ENCODE results near the gene PHOX2A. TPM values are rescaled to one million over a fixed set of nuclear protein-coding genes. Genes with fewer than 3 reads are reported as not detected.
A peak's percentile ranks its signal among the peaks of the same experiment; 100 is the strongest.

PHOX2A gene
- total and polyA plus RNA-seq, 8 donors: 0.35 to 0.61 TPM; not detected in 6

GRCh38 chr11:72233773-72234513 is 10.0 kb downstream of the PHOX2A start:
- Histone ChIP-seq H3K27ac (no peak overlapping the region), H3K9me3 (no peaks in the 10 kb centered on the region), H3K27me3 (no peaks in the 10 kb centered on the region), H3K4me1 (peaks cover 0 to under 1% (median 0%) of the 10 kb centered on the region in 3 donors), H3K36me3 (peaks cover 0 to 65% (median 21%) of the 10 kb centered on the region in 3 donors), H3K4me3 (no peak overlapping the region)
- 89 to 94% methylated on average over 8 of the region's 8 CpGs for WGBS, 2 donors
- no peak for TF ChIP-seq CTCF (IDR thresholded peaks at IDR 0.05)
- intact Hi-C loops (cut with DNase I): no loop called here
- no peak for ATAC-seq
- DNase-seq: peak in 2 of 6 donors; percentile 18 to 37
- FAIRE-seq: no peak

GRCh38 chr11:72233056-72233772 is 10.8 kb downstream of the PHOX2A start:
- no peak for TF ChIP-seq CTCF (IDR thresholded peaks at IDR 0.05)
- Histone ChIP-seq H3K4me3 (no peak overlapping the region), H3K36me3 (peaks cover 0 to 72% (median 26%) of the 10 kb centered on the region in 3 donors), H3K9me3 (no peaks in the 10 kb centered on the region), H3K27ac (no peak overlapping the region), H3K27me3 (no peaks in the 10 kb centered on the region), H3K4me1 (no peaks in the 10 kb centered on the region)
- FAIRE-seq (no peak), ATAC-seq (no peak), DNase-seq (peak in 1 of 6 donors; percentile 36)
- 90 to 92% methylated on average over 13 of the region's 13 CpGs for WGBS, 2 donors
- intact Hi-C loops (cut with DNase I): no loop called here

GRCh38 chr11:72232260-72233055 is 11.5 kb downstream of the PHOX2A start:
- ATAC-seq: no peak
- WGBS, 2 donors: 94% methylated on average over 18 of the region's 18 CpGs
- no peak for FAIRE-seq
- no peak for TF ChIP-seq CTCF (IDR thresholded peaks at IDR 0.05)
- Histone ChIP-seq H3K36me3 (peaks cover 0 to 74% (median 26%) of the 10 kb centered on the region in 3 donors), H3K4me3 (no peak overlapping the region), H3K4me1 (no peaks in the 10 kb centered on the region), H3K27ac (no peak overlapping the region), H3K27me3 (no peaks in the 10 kb centered on the region), H3K9me3 (no peaks in the 10 kb centered on the region)
- intact Hi-C loops (cut with DNase I): no loop called here
- peak in 1 of 6 donors; percentile 34 for DNase-seq

- 84 to 88% methylated on average over 9 of the region's 9 CpGs for WGBS, 2 donors
- H3K27ac ChIP-seq: no peak overlapping the region
- FAIRE-seq (no peak), ATAC-seq (no peak), DNase-seq (peak in 2 of 6 donors; percentile 30 to 38)
- no peaks in the 10 kb centered on the region for H3K27me3 ChIP-seq
- peaks cover 0 to 74% (median 26%) of the 10 kb centered on the region in 3 donors for H3K36me3 ChIP-seq
- intact Hi-C loops (cut with DNase I): no loop called here
- H3K9me3 ChIP-seq: no peaks in the 10 kb centered on the region
- TF ChIP-seq CTCF (IDR thresholded peaks at IDR 0.05): no peak
- H3K4me1 ChIP-seq: no peaks in the 10 kb centered on the region
- H3K4me3 ChIP-seq: no peak overlapping the region
These were observed 12.3 kb downstream of the PHOX2A start for GRCh38 chr11:72231396-72232259.

Data from pancreas (tissue), 10 donors.